Adrenal gland (tissue), 5 donors: ENCODE data around the gene HNRNPLL.

Experiments used
- POLR2A ChIP-seq, 2 donors: fragments of 450-650 bp; IDR thresholded peaks; one replicate each; pipeline ENCODE4 v1.6.1; 2017; ENCODE audit warnings: antibody characterized with exemption in 2 of 2, mild to moderate bottlenecking in 2 of 2, moderate library complexity in 1 of 2
- TF ChIP-seq, protein P1 (sequence below), 6 experiments: fragments of 450-650 bp in 4 of 6; fragments of 200-600 bp in 2 of 6; sonication (generic) in 1 of 6; IDR thresholded peaks; 1 replicate in 5 of 6; 2 replicates in 1 of 6; pipeline versions ENCODE4 v1.5.1 to v1.8.0; 2016 to 2021; ENCODE audit warnings: antibody characterized with exemption in 6 of 6, mild to moderate bottlenecking in 2 of 6, moderate library complexity in 1 of 6
- donor health status: DM: no; HTN: no; CAD: no.

DNA sequence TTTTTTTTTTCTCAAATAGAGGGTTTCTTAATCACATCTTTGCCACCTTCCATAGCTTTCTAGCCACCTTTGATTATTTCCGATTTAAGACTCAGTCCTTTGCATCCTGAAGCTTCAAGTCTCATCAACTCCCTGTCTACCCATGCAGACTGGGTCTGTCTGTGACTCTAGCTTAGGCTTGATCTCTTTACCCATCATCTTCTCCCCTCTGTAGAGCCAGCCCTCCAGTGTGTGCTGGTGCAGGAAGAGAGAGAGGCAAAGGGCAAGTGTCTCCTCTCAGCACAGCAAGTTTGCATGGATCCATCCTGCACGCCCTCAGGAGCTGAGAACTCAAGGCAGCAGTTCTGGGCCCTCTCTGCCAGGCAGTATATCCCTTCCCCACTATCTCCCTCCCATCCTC is 70.4 kb downstream of the HNRNPLL start:
- TF ChIP-seq, protein P1, sequence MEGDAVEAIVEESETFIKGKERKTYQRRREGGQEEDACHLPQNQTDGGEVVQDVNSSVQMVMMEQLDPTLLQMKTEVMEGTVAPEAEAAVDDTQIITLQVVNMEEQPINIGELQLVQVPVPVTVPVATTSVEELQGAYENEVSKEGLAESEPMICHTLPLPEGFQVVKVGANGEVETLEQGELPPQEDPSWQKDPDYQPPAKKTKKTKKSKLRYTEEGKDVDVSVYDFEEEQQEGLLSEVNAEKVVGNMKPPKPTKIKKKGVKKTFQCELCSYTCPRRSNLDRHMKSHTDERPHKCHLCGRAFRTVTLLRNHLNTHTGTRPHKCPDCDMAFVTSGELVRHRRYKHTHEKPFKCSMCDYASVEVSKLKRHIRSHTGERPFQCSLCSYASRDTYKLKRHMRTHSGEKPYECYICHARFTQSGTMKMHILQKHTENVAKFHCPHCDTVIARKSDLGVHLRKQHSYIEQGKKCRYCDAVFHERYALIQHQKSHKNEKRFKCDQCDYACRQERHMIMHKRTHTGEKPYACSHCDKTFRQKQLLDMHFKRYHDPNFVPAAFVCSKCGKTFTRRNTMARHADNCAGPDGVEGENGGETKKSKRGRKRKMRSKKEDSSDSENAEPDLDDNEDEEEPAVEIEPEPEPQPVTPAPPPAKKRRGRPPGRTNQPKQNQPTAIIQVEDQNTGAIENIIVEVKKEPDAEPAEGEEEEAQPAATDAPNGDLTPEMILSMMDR (IDR thresholded peaks at IDR 0.05) = no peak
- TF ChIP-seq POLR2A (IDR thresholded peaks at IDR 0.05) = no peak
